Neural progenitor cell (in vitro differentiated cells): ENCODE results near the gene SLC22A23.

Experiments used
- EZH2 ChIP-seq: fragments of 200-600 bp; sonication (generic); IDR thresholded peaks from 2 replicates; pipeline ENCODE4 v1.6.1; 2017; ENCODE audit warnings: antibody characterized with exemption, mild to moderate bottlenecking, moderate library complexity
- EZH2phosphoT487 ChIP-seq: fragments of 200-600 bp; sonication (generic); IDR thresholded peaks from 2 replicates; pipeline ENCODE4 v1.6.1; 2017; ENCODE audit warnings: antibody characterized with exemption

- TF ChIP-seq EZH2 (no peak), EZH2phosphoT487 (no peak)
Observed at GRCh38 chr6:3253597-3253961, 203.3 kb downstream of the SLC22A23 start.
